Activated CD4-positive, alpha-beta T cell treated with anti-CD3 and anti-CD28 coated beads, Interleukin-2, amount 10 ng/mL, durations not matched to agents 24 days and 14 days (primary cell): Measurements from ENCODE around the gene ITIH5. TPM values are rescaled to one million over a fixed set of nuclear protein-coding genes. Genes with fewer than 3 reads are reported as not detected.

Experiments used
- DNase-seq: peaks from one replicate; pipeline ENCODE4 v3.0.0; 2022
- H3K27ac Mint-ChIP-seq: one replicate; pipeline ENCODE4 v1.8.0; 2022; ENCODE audit warnings: mild to moderate bottlenecking, mixed read lengths
- H3K27me3 Mint-ChIP-seq: one replicate; pipeline ENCODE4 v1.8.0; 2022; ENCODE audit warnings: mixed read lengths
- H3K36me3 Mint-ChIP-seq: one replicate; pipeline ENCODE4 v1.8.0; 2022; ENCODE audit warnings: low read depth, mild to moderate bottlenecking, mixed read lengths
- H3K4me1 Mint-ChIP-seq: one replicate; pipeline ENCODE4 v1.8.0; 2021; ENCODE audit warnings: mixed read lengths
- H3K4me3 Mint-ChIP-seq: one replicate; pipeline ENCODE4 v1.8.0; 2022; ENCODE audit warnings: mild to moderate bottlenecking, moderate library complexity, mixed read lengths
- H3K9me3 Mint-ChIP-seq: one replicate; pipeline ENCODE4 v1.8.0; 2021; ENCODE audit warnings: mixed read lengths
- intact Hi-C: fragments of 100-400 bp; cut with micrococcal nuclease; formaldehyde crosslinking; loops from one replicate; pipeline ENCODE4 v1.15.1; 2023
- total RNA-seq: library from RNA; stranded (reverse); gene quantifications from 2 replicates; pipeline ENCODE4 v1.2.3, GENCODE V29; 2022

ITIH5 gene
- total RNA-seq, 1 donor from 2014 or later, result not detected

DNA sequence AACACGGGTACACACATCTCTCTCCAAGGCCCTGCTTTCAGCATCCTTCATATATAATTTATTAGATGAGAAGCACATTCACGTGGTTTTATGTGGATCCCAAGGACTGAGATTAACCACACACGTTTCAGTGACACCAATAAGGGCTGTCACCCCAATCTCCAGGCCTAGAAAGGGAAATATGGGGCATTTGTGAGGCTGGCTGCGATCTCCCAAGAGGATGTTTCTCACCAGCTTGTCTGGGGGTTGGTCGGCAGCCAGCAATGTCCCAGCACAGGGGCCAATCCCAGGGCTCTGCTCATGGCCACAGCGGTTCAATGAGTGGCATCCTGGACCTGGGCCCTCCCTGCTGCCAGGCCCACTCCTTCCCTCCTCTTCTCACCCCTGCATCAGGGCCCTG is 115.5 kb downstream of the ITIH5 start:
- H3K9me3 Mint-ChIP-seq, result no peaks in the 10 kb centered on the region
- H3K4me1 Mint-ChIP-seq, result no peaks in the 10 kb centered on the region
- H3K36me3 Mint-ChIP-seq, result no peaks in the 10 kb centered on the region
- no peak overlapping the region for H3K4me3 Mint-ChIP-seq
- H3K27me3 Mint-ChIP-seq, result peaks cover 10% of the 10 kb centered on the region
- intact Hi-C loops, result no loop called here
- no peak for DNase-seq
- no peak overlapping the region for H3K27ac Mint-ChIP-seq

DNA sequence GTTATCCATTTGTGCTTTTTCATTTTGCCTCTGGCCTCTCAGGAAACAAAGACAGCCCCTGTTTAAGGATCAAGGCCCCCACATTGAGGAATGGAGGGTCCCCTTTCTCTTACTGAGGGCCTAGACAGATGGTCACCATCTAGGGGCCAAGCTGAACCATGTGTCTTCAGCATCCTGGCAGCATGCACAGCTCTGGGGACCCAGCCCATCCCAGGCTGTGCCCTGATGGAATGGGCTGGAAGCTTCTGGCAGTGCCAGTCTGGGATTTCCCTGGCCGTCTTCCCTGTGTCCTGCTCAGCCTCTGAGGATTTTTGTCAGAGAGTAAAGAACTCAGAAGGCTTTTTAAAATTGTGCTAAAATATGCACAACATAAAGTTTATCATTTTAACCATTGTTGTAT is 116.8 kb downstream of the ITIH5 start:
- Mint-ChIP-seq H3K4me3 (no peak overlapping the region), H3K27me3 (peaks cover 8% of the 10 kb centered on the region), H3K36me3 (no peaks in the 10 kb centered on the region), H3K9me3 (no peaks in the 10 kb centered on the region), H3K4me1 (no peaks in the 10 kb centered on the region), H3K27ac (no peak overlapping the region)
- DNase-seq, result no peak
- intact Hi-C loops, result no loop called here

DNA sequence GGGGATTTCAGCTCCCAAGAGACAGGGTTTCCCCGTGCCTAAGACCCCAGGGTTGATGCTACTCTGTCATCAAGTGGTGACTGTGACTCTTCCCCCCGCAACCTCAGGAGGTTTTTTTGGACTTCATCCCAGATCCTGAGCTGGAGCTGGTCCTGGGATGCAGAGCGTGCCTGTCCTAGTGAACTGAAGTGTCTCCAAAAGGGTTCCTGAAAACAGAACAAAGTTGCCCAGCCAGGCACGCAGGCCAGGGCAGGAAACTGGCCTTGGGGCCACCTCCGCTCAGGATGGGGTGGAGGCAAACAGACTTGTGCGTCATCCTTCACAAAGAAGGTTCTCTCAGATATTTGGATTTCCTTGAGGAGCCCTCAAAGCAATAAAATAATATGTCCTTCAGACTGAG is 118.9 kb downstream of the ITIH5 start:
- H3K27me3 Mint-ChIP-seq, result peaks cover 7% of the 10 kb centered on the region
- H3K4me3 Mint-ChIP-seq, result no peak overlapping the region
- H3K9me3 Mint-ChIP-seq, result no peaks in the 10 kb centered on the region
- no peaks in the 10 kb centered on the region for H3K4me1 Mint-ChIP-seq
- intact Hi-C loops, result no loop called here
- H3K36me3 Mint-ChIP-seq, result no peaks in the 10 kb centered on the region
- DNase-seq, result no peak
- H3K27ac Mint-ChIP-seq, result no peak overlapping the region

DNA sequence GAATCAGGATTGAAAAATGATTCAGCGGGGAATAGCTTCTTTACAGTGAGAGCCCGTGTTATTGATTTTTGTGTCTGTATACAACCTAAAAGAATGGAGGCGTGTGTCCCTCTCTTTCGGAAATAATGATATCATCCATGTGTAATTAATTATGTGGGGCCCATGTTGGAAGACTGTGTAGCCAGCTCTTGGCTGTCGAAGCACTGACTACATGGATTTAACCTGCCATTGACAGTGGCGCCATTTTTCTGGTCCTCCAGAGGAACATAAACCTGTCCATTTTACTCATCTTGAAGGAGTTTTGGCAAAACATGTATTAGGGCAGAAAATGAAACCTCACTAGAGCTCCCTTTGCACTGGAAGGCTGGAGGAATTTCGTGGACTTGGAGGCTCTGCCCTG is 119.6 kb downstream of the ITIH5 start:
- no peak for DNase-seq
- no peaks in the 10 kb centered on the region for H3K36me3 Mint-ChIP-seq
- no peak overlapping the region for H3K27ac Mint-ChIP-seq
- peaks cover 7% of the 10 kb centered on the region for H3K27me3 Mint-ChIP-seq
- H3K9me3 Mint-ChIP-seq, result no peaks in the 10 kb centered on the region
- no peak overlapping the region for H3K4me3 Mint-ChIP-seq
- intact Hi-C loops, result no loop called here
- no peaks in the 10 kb centered on the region for H3K4me1 Mint-ChIP-seq

DNA sequence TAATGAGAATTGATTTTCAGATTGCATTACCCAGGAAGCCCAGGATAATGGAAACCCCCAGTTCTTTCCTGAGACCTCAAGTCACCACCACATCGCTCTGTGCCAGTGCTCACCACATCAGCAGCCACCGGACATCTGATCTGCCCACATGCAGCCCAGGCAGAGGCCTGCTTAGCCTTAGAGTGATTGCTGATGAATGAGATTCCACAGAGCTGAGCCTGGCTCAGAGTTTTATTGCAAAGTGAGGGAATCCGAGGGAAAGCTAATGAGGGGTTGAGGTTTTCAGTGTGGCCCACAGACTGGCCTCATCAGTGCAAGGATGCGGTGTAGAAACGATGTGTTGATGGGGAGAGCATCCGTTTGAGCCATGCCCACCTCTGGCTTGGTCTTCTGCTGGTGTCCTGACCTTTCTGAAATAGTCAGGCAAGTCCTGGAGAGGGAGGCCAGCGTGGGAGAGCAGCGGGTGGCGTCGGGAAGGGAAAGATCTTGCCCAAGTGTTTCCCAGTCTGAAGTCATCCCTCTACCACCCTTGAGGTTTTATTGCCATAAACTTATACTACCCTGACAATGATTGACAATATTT is 120.3 kb downstream of the ITIH5 start:
- Mint-ChIP-seq H3K36me3 (no peaks in the 10 kb centered on the region), H3K9me3 (no peaks in the 10 kb centered on the region), H3K4me1 (no peaks in the 10 kb centered on the region), H3K4me3 (no peak overlapping the region), H3K27me3 (peaks cover 7% of the 10 kb centered on the region), H3K27ac (no peak overlapping the region)
- intact Hi-C loops, result no loop called here
- no peak for DNase-seq

DNA sequence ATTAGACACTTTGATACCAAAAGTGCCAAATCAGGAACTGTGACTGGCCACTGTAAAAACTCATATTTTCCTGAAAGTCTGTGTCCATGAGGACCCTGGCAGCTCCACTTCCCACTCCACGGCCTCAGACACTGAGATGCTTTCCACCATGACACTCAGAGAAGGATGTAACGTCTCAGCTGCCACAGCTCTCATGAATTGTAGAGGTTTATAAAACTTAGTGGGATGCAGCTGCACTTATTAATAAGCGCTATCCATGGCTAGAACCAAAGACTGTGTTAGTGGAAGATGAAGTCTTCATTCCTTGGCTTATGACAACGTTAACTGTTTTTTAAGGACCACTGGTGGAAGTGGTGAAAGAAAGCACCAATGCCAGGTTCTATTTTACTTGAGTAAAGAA is 121.0 kb downstream of the ITIH5 start:
- H3K4me3 Mint-ChIP-seq, result no peak overlapping the region
- H3K9me3 Mint-ChIP-seq, result no peaks in the 10 kb centered on the region
- intact Hi-C loops, result no loop called here
- no peak for DNase-seq
- H3K36me3 Mint-ChIP-seq, result no peaks in the 10 kb centered on the region
- no peaks in the 10 kb centered on the region for H3K4me1 Mint-ChIP-seq
- H3K27me3 Mint-ChIP-seq, result peaks cover 3% of the 10 kb centered on the region
- no peak overlapping the region for H3K27ac Mint-ChIP-seq

DNA sequence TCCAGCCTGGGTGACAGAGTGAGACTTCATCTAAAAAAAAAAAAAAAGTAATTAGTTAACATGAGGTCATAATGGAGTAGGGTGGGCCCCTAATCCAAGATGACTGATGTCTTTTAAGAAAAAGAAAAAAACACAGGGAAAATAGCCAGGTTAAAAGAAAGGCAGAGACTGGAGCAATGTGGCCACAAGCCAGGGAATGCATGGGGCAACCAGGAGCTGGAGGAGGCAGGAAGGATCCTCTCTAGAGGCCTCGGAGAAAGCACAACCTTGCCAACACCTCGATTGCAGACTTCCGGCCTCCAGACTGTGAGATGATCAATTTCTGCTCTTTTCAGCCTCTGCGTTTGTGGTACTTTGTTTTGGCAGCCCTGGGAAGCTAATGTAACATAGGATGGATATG is 121.5 kb downstream of the ITIH5 start:
- Mint-ChIP-seq H3K36me3 (no peaks in the 10 kb centered on the region), H3K27ac (no peak overlapping the region), H3K27me3 (peaks cover 3% of the 10 kb centered on the region), H3K4me1 (no peaks in the 10 kb centered on the region), H3K4me3 (no peak overlapping the region), H3K9me3 (no peaks in the 10 kb centered on the region)
- intact Hi-C loops, result no loop called here
- DNase-seq, result no peak

DNA sequence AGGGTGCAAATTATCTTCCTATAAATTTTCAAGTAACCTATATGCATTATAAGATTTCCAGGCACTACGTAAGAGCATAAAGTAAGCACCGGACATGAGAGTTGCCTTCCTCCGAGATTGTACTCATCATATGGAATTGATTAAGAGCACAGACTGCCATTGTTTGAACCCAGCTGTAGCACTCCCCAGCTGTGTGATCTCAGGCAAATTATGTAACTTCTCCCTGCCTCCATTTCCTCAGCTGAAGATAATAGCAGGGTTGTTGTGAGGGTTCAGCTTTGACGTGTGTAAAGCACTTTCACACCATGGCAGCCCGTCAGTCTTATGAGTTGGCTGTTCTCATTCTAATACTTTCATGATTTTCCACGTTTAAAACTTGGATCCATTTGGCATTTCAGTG is 122.6 kb downstream of the ITIH5 start:
- no peak overlapping the region for H3K4me3 Mint-ChIP-seq
- peaks cover 3% of the 10 kb centered on the region for H3K4me1 Mint-ChIP-seq
- intact Hi-C loops, result no loop called here
- H3K9me3 Mint-ChIP-seq, result peaks cover 4% of the 10 kb centered on the region
- H3K27me3 Mint-ChIP-seq, result no peaks in the 10 kb centered on the region
- H3K36me3 Mint-ChIP-seq, result no peaks in the 10 kb centered on the region
- no peak overlapping the region for H3K27ac Mint-ChIP-seq
- DNase-seq, result no peak

DNA sequence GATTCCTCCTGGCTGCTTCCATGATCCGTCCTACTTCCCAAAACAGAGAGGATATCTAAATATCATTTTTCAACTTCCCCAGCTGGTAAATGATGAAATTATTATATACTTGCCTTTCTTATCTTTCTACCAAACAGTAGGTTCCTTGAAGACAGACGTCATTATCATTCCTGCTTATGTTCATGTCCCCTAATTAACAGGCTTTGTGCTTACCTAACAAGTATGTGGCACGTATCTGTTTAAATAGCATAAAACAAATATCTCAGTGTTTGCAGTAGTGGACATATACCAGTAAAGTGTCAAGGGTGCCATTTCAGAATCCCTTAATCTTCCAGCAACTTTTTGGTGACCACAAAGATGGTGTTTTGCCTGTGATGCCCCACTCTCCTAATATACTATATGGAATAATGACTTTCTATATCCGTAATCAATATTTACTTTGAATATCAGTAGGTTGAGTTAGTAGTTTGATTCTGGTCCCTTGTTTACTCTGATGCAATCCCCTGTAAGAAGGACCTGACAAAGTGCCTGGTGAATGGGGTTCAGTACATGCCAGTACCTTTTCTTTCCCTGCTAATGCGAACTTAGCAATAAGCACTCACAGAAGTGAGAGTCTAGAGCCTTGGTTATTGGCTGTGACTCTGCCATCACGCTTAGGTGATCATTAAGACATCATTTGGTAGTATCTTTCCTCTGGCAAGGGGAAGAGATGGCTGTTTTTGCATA is 124.4 kb downstream of the ITIH5 start:
- H3K36me3 Mint-ChIP-seq, result no peaks in the 10 kb centered on the region
- no peak overlapping the region for H3K4me3 Mint-ChIP-seq
- no peak overlapping the region for H3K27ac Mint-ChIP-seq
- intact Hi-C loops, result no loop called here
- peaks cover 16% of the 10 kb centered on the region for H3K9me3 Mint-ChIP-seq
- no peaks in the 10 kb centered on the region for H3K27me3 Mint-ChIP-seq
- DNase-seq, result no peak
- peaks cover 8% of the 10 kb centered on the region for H3K4me1 Mint-ChIP-seq

DNA sequence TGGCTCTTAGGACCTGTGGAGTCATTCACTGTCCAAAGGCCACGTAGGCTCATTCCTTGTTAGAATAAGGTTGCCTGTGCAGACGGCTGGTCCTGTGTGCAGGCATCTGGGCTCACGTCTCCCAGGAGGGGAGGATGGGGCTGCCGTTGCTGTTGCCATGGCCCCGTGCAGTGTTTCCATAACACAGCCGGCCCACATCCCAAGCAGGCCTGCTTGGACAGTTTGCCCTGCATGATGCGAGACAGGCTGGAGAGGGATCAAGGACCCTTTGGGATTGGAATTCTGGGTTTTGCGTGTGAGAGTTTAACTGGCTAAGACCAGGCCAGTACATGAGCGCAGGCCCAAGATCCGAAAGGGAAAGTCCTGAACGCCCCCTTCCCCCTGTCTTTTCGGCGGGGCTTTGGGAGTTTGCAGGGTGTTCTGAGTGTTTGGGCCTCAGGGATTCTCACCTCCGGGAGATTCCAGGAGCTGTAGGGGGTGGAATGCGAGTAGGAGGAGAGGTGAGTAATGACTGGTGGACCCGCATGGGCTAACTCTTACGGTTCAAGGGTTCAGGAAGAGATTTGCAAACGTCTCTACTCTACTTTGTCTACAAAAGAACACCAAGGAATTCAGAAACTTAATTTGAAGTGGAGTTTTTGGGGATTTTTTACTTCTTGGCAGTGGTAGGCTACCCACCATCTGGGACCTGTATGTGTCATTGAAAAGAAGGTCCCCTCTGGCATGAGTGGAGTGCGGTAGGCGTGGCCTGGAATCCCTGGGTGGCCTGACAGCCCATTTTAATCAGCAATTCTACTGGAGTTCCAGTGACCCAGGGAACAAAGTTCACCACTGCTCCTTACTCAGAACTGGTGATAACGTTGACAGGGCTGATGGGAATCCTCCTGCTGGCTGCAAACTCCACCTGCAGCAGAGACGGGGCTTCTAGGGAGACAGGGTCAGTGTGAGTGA is 125.4 kb downstream of the ITIH5 start:
- Mint-ChIP-seq H3K4me1 (peaks cover 8% of the 10 kb centered on the region), H3K27me3 (no peaks in the 10 kb centered on the region), H3K27ac (no peak overlapping the region), H3K9me3 (peaks cover 16% of the 10 kb centered on the region), H3K36me3 (no peaks in the 10 kb centered on the region), H3K4me3 (no peak overlapping the region)
- no peak for DNase-seq
- intact Hi-C loops, result no loop called here

DNA sequence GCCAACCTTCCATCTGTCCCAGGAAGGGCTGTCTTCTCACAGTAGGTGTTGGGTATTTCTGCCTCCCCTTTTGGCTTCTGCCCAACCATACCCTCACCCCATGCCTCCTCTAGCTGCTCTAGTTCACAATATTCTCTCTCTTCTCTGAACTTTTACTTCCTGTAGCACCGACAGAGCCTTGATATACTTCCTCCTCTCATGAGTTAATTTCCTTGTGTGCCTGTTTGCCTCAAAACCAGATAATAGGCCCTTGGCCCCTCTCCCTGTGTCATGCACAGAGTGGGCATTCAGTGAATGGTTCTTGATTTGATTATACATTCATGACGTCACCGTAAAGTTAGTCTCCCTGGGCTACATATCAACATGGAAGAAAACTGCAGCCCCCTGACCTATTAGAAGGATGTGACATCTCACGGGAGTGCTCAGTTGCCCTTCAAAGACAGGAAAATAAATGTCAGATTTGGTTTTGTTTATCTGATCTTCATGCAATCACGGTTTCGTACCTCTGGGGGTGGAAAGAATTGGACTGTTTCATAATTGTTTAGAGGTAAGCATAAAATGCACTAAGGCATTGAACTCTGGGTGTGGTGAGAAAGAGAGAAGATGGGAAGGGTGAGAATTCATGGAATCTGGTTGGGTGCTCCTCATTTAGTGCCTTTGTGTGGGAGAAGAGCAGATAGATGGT is 127.7 kb downstream of the ITIH5 start:
- Mint-ChIP-seq H3K9me3 (peaks cover 16% of the 10 kb centered on the region), H3K27ac (peak overlapping the region; percentile 73), H3K4me1 (peaks cover 8% of the 10 kb centered on the region), H3K4me3 (no peak overlapping the region), H3K36me3 (no peaks in the 10 kb centered on the region), H3K27me3 (no peaks in the 10 kb centered on the region)
- DNase-seq, result no peak
- intact Hi-C loops, result no loop called here

DNA sequence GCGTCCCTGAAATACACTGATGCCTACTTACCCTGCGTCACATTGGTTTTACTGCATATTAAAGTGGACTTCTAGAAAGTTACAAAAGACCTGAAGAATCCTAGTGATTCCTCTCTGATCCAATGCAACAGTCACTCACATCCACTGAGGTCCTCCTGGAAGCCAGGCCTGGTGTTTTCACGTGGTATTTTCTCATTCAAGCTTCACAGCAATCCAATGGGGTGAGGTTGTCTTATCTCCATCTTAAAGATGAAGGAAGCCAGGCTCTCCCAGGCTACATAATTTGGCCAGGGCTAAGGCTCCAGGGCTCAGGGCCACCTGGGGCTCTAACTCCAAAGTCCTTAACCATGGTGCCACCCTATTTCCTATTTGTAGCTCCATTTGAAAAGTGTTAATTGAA is 129.6 kb downstream of the ITIH5 start:
- intact Hi-C loops, result no loop called here
- no peak for DNase-seq
- Mint-ChIP-seq H3K4me1 (peaks cover 8% of the 10 kb centered on the region), H3K36me3 (no peaks in the 10 kb centered on the region), H3K27ac (no peak overlapping the region), H3K27me3 (no peaks in the 10 kb centered on the region), H3K4me3 (no peak overlapping the region), H3K9me3 (peaks cover 16% of the 10 kb centered on the region)

DNA sequence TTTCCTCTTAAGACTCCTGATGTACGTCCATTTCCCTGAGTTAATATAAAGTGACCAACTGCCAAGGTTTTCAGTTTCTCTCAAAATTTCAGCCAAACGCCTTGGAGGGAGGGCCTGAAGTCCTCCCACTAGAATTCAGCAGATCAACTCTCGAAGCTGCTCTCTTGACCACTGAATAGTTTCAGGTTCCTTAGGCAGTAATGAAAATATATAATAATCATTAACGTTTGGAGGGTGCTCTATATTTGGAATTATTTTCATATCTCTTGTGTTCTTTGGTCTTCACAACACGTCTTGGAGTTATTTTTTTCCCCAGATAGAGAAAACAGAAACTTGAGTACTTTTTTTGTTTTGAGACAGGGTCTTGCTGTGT is 132.3 kb downstream of the ITIH5 start:
- H3K4me1 Mint-ChIP-seq, result peaks cover 7% of the 10 kb centered on the region
- DNase-seq, result no peak
- peaks cover 10% of the 10 kb centered on the region for H3K27me3 Mint-ChIP-seq
- peaks cover 14% of the 10 kb centered on the region for H3K9me3 Mint-ChIP-seq
- H3K27ac Mint-ChIP-seq, result no peak overlapping the region
- intact Hi-C loops, result no loop called here
- no peak overlapping the region for H3K4me3 Mint-ChIP-seq
- no peaks in the 10 kb centered on the region for H3K36me3 Mint-ChIP-seq
